ENCODE results near the gene SYCN.

DNA sequence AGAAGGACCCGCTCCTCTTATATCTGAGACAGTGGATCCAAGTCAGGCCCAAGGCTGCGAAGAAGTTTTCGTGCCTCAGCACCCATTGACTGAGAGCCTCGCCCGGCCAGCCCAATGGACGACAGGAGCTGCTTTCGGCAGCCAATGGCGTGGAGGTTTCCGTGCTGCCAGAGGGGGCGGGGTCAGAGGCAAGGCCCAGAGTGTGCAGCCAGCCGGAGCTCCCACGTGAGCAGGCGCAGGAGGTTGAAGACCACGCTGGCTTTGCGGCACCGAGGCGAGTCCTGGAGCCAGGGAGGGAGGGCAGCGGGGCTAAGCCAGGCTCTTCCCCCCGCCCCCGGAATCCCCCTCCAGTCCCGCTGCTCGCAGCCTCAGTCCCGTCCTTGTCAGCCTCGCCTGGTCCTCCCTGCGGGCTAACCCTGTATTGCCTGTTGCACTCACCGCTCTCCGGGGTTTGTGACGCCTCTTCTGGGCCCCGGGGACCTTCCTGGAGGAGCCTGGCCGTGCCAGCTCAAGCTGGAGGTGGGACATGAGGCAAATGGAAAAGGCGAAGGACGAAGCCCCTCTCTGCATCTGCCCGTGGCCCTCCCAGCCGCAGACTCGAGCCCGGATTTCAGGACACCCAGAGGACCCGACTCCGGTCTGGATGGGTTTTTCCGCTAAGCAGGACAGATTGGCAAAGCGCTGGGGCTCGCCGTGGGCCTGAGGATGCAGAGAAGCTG, 43.0 kb upstream of the SYCN start:
- no peak for TF ChIP-seq EP300 (IDR thresholded peaks at IDR 0.05)
- TF ChIP-seq, protein P1, sequence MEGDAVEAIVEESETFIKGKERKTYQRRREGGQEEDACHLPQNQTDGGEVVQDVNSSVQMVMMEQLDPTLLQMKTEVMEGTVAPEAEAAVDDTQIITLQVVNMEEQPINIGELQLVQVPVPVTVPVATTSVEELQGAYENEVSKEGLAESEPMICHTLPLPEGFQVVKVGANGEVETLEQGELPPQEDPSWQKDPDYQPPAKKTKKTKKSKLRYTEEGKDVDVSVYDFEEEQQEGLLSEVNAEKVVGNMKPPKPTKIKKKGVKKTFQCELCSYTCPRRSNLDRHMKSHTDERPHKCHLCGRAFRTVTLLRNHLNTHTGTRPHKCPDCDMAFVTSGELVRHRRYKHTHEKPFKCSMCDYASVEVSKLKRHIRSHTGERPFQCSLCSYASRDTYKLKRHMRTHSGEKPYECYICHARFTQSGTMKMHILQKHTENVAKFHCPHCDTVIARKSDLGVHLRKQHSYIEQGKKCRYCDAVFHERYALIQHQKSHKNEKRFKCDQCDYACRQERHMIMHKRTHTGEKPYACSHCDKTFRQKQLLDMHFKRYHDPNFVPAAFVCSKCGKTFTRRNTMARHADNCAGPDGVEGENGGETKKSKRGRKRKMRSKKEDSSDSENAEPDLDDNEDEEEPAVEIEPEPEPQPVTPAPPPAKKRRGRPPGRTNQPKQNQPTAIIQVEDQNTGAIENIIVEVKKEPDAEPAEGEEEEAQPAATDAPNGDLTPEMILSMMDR (IDR thresholded peaks at IDR 0.05) = no peak
- no peak for TF ChIP-seq POLR2AphosphoS5 (IDR thresholded peaks at IDR 0.05)
